Measurements from ENCODE around the gene ZBTB12.
"Not testable (repeated sequence)": the region's sequence is repeated elsewhere in the genome, so short reads cannot be mapped to it uniquely, and the experiment has no call there.

ZBTB12 gene

GRCh38 chr6:31865205-31866118 is 36.4 kb downstream of the ZBTB12 start:
- no peak for TF ChIP-seq GATA1 (IDR thresholded peaks at IDR 0.05; ENCODE audit: low read depth, low read length)
- TF ChIP-seq POLR2A (IDR thresholded peaks at IDR 0.05; ENCODE audit: low read length): no peak

GRCh38 chr6:31864818-31865204 is 37.1 kb downstream of the ZBTB12 start:
- TF ChIP-seq GATA1 (IDR thresholded peaks at IDR 0.05; ENCODE audit: low read depth, low read length) (no peak), POLR2A (IDR thresholded peaks at IDR 0.05; ENCODE audit: low read length) (no peak)

More at GRCh38 chr6:31865205-31866118, 36.4 kb downstream of the ZBTB12 start:
- DNase-seq: no peak

GRCh38 chr6:31864123-31864562 is 37.7 kb downstream of the ZBTB12 start:
- not testable (repeated sequence) for DNase-seq

More at GRCh38 chr6:31864818-31865204, 37.1 kb downstream of the ZBTB12 start:
- no peak for DNase-seq

DNA sequence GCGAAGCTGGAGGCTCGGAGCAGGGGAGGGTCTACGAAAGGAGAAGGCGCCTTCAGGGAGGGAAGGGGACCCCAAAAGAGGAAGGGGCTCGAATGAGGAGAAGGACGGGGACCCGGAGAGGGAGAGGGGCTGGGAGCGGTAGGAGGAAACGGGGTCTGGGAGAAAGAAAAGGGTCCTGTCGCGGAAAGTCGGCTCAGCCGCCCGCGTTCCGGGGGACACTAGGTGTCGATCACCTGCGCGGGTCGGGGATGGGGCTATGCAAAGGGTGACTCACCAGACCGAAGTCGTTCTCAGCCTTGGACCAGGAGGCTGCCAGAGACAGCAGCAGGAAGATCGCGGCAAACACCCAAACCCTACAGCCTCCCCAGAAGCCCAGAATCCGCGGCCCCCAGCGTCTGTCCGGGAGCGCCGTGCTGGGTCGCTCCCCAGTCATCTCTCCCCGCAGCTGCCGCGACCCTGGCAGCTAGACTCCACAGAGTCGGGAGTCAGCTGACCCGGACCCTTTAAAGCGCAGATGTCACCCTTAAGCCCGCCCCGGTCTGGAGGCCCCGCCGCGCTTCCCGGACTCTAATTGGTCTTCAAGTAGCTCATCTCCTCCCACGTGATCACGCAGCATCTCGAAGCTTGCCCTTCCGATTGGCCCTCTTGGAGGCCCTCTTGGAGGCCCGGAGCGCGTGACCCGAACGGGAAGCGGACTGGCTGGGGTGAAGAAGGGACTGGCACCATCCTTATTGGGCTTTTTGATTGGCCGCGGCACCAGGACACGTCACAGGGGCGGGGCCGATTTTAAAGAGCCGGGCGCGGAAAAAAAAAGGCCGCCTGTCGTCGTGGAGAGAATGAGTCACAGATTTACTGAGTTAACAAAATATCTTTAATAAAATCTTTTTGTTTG is 39.3 kb downstream of the ZBTB12 start, which contains the start of gene NEU1:
Gene NEU1 (minus strand): TSS at position 478 of the 892 bp plus-strand sequence. CDS start 45 bp downstream, at position 433.
- peak; percentile 100 for DNase-seq
- no peak for TF ChIP-seq GATA1 (IDR thresholded peaks at IDR 0.05; ENCODE audit: low read depth, low read length)
- TF ChIP-seq POLR2A (IDR thresholded peaks at IDR 0.05; ENCODE audit: low read length): peak; percentile 97

- peak in 1 of 2 experiments; percentile 39 for DNase-seq
- TF ChIP-seq POLR2A (IDR thresholded peaks at IDR 0.05; ENCODE audit: low read length) (no peak), GATA1 (IDR thresholded peaks at IDR 0.05; ENCODE audit: low read depth, low read length) (no peak)
Measured at GRCh38 chr6:31861919-31862343, 40.0 kb downstream of the ZBTB12 start.

DNA sequence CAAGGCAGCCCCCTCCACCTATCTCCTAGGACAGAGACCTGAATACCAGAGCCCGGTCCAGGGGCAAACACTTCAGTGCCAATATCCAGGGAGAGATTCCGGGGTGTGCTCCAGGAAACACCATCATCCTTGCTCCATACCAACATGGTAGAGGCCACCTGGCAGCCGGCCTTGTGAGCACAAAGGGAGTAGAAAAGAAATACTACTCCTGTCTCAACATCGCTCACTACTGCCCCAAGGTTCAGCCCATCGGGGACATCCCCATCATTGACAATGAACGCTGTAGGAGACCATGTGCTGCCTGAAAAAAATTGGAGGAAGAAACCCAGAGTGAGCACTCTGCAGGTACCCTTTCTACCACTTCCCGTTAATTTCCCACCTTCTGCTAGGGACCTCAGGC is 40.7 kb downstream of the ZBTB12 start:
- DNase-seq: no peak
- TF ChIP-seq GATA1 (IDR thresholded peaks at IDR 0.05; ENCODE audit: low read depth, low read length): no peak
- TF ChIP-seq POLR2A (IDR thresholded peaks at IDR 0.05; ENCODE audit: low read length): no peak

- TF ChIP-seq POLR2A (IDR thresholded peaks at IDR 0.05; ENCODE audit: low read length) (no peak), GATA1 (IDR thresholded peaks at IDR 0.05; ENCODE audit: low read depth, low read length) (no peak)
- no peak for DNase-seq
Measured at GRCh38 chr6:31860349-31860748, 41.5 kb downstream of the ZBTB12 start.

DNA sequence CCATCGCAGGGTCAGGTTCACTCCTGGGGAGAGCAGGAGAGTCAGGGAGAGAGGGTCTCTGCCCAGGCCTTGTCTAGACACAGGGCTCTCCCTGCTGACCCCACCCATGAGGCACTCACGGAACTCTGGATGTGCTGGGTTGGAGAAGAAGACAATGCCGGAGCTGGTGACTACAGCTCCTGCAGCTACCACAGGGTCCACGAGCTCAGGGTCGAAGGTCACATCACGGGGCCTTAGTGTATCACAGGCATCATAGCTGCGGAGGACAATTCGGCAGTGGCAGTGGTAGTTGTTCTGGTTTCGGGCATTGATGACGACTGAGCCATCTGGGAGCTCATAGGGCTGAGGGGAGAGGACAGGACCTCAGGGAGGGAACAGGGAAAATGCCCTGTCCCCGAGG is 42.0 kb downstream of the ZBTB12 start:
- DNase-seq: no peak
- no peak for TF ChIP-seq POLR2A (IDR thresholded peaks at IDR 0.05; ENCODE audit: low read length)
- TF ChIP-seq GATA1 (IDR thresholded peaks at IDR 0.05; ENCODE audit: low read depth, low read length): no peak

GRCh38 chr6:31858707-31859106 is 43.2 kb downstream of the ZBTB12 start:
- DNase-seq: no peak
- TF ChIP-seq GATA1 (IDR thresholded peaks at IDR 0.05; ENCODE audit: low read depth, low read length) (no peak), POLR2A (IDR thresholded peaks at IDR 0.05; ENCODE audit: low read length) (no peak)

GRCh38 chr6:31857774-31858173 is 44.1 kb downstream of the ZBTB12 start:
- DNase-seq: not testable (repeated sequence)

GRCh38 chr6:31851980-31852718 is 49.7 kb downstream of the ZBTB12 start:
- DNase-seq: not testable (repeated sequence)

- DNase-seq: no peak
- TF ChIP-seq POLR2A (IDR thresholded peaks at IDR 0.05; ENCODE audit: low read length): no peak
- TF ChIP-seq GATA1 (IDR thresholded peaks at IDR 0.05; ENCODE audit: low read depth, low read length): no peak
Measured at GRCh38 chr6:31851485-31851832, 50.4 kb downstream of the ZBTB12 start.

DNA sequence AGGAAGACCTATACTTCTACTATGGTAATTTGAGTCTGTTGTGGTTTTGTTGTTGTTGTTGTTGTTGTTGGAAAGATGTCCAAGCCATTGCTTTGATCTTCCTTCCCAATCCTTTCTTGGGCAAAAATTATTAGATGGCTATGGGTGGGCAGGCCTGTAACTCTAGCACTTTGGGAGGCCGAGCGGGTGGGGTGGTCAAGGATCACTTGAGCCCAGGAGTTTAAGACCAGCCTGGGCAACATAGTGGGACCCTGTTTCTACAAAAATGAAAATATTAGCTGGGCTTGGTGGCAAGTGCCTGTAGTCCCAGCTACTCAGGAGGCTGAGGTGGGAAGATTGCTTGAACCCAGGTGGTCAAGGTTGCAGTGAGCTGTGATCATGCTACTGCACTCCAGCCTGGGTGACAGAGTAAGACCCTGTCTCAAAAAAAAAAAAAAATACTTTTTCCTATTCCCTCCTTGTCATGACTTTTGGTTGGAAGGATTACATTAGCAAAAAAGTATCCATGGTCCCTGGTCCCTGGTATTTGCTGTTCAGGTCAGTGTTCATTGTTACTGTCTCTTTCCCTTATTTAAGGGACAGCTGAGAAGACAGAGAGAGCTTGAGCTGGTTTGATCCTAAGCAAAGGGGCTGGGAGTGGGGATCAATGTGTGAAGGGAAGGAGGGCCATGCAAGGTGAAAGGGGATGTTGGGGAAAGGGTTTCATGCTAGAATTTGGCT is 51.0 kb downstream of the ZBTB12 start:
- no peak for DNase-seq
- TF ChIP-seq POLR2A (IDR thresholded peaks at IDR 0.05; ENCODE audit: low read length) (no peak), GATA1 (IDR thresholded peaks at IDR 0.05; ENCODE audit: low read depth, low read length) (no peak)
